Forelimb muscle (tissue), 1 donor: ENCODE data around the gene CCL27. TPM values are rescaled to one million over a fixed set of nuclear protein-coding genes. Genes with fewer than 3 reads are reported as not detected.

Source experiments
- DNase-seq: peaks from one replicate; pipeline ENCODE4 v3.0.0-alpha.2; 2013; ENCODE audit warnings: low read depth
- polyA plus RNA-seq: library from polyadenylated mRNA; unstranded; fragments of 120-200 nt; gene quantifications from one replicate; pipeline ENCODE4 v1.2.1, GENCODE V29; 2013; ENCODE audit not compliant: insufficient read length

Gene CCL27, protein sequence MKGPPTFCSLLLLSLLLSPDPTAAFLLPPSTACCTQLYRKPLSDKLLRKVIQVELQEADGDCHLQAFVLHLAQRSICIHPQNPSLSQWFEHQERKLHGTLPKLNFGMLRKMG
- polyA plus RNA-seq = 0.51 TPM

DNA sequence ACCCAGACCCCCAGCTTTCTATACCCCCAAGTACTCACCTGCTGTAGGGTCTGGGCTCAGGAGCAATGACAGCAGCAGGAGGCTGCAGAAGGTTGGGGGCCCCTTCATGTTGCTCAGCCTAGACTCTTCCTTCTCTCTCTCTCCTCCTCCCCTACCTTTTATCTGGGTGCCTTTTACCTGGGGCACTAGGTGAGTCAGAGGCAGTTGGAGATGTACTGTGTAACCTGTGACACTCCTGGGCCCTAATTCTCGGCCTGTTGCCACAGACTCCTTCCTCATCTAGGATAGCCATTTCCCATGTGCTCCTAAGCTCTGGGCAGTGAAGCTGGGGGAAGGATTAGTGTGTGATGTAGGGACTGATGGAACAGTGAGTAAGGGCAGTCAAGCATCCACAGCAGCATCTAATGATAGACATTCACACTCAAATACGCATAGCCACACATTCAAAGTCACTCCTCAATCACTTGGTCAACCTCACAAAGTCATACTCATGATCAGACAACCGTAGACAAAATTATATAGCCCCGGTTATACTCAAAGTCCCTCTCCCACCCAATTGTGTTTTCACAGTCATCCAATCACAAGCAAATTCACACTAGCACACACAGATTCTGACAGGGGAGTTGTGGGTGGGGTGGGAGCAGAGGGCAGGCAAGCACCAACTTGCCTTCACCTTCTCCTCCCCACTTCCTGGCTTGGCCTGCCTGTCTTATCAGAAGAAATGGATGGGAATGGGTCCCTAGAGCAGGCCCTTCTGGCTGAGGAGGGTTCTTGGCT lies at the start of gene CCL27:
Gene CCL27 (minus strand): TSS at position 132 of the 777 bp plus-strand sequence. CDS start 24 bp downstream, at position 108.
- DNase-seq = no peak

DNA sequence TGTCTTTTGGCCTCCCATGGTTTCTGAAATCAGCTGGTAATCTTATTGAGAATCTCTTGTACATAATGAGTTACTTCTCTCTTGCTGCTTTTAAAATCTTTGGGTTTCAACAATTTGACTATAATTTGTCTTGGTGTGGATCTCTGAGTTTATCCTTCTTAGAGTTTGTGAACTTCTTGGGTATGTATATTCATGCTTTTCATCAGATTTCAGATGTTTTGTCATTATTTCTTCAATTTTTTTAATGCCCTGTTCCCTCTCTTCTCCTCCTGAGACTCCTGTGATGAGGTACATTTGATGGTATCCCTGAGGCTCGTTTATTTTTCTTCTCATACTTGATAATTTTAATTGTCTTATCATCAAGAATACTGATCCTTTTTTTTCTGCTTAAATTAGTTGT lies 49.7 kb upstream of the CCL27 start:
- no peak for DNase-seq

DNA sequence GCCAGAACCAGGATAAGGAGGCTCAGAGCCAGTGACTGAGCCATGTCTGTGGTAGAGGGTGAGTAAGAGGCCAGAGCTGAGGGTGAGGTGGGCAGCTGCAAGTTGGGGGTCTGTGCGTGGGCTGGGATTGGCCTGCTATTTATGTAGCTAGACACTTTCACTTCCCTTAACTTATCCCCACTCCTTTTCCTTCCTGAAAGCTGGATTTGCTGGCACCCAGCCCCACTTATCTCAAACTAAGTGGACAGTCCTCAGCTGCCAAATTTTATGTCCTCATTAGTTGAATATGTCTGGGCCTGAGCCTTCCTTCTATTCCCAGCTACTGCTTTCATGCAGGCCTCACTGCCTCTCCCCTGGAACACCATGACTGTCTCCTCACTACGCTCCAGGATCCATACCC lies 47.6 kb upstream of the CCL27 start, which contains the start of gene CCL21:
Gene CCL21 (minus strand): TSS at position 114 of the 400 bp plus-strand sequence. CDS start 70 bp downstream, at position 44.
- DNase-seq = no peak

DNA sequence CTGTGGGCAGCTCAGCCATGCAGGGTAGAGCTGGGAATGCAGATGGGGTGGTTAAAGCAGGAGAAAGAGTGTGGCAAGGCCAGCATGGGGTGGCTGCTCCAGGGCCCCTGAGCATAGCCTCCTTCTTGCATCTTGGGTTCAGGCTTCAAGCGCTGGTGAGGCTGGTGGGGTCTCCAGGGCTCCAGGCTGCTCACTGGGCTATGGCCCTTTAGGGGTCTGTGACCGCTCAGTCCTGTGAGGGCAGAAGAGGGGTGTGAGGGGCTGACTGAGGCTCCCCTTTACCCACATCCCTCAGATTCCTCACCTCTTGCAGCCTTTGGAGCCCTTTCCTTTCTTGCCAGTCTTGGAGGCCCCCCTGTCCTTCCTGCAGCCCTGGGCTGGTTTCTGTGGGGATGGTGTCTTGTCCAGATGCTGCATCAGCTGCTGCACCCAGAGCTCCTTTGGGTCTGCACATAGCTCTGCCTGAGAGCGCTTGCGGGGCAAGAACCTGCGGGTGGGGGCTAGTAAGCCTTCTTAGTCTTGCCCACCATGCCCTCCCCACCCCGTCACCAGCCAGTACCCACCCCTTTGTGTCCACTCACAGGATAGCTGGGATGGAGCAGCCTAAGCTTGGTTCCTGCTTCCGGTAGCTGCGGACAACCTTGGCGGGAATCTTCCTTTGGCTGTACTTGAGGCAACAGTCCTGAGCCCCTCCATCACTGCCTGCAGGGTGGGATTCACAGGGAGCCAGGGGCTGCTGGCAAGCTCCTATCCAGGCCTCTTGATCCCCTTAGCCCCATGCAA lies 46.9 kb upstream of the CCL27 start:
- no peak for DNase-seq

DNA sequence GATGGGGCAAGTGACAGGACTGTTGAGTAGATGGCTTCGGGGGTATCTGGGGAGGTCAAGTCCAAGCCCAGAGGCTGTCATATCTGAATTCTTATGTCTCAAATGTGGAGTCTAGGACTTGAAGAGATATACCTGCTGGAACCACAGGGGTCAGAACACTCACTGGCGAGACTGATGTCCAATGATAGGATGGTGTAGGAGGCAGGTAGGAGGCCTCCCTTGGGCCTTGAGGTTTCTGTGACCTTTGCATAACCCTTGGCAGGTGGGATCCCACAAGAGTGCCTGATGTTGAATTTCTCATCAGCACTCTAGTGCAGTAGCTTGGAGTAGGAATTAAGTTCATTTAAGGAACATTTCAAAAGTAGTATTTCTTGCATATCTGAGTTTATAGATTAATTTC lies 44.7 kb upstream of the CCL27 start:
- no peak for DNase-seq

DNA sequence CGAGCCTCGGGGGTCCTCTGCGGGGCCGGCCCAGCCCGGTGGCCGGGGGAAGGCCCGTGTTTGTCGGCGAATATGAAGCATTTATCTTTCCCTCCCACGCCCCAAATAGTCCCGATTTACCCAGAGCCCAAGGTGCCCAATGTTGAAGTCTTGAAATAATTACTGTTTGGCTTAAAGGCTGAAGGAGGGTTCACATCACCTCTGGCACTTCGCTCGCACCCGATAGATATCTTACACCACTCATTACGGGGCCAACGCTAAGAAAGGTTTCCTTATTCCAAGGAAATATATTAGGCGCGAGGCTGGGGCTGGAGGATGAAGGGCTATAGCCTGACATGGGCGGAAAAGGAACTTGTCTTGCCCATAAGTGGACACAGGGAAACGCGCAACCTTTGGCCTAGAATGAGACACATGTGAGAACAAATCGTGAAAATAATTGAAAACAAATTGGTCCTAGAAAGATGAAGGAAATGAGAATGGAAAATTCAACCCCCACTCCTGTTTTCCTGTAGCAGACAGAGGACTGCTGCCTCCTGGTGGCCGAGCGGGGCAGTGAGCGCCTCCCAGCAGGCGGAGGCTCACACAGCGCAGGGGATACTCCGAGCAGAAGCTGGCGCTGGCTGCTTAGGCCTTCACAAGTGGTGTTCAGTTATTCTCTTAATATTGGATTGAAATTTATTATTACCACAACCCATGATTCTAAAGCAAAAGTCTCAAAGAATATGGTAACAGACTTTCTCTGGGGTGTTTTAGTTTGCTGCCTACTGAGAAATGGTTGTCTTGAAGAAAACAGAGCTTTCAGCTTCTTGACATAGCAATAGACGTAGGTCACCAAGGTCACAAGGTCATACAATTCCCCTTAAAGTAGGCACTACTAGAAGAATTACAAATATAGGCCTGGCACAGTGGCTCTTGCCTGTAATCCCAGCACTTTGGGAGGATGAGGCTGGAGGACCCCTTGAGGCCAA lies 39.6 kb upstream of the CCL27 start:
- peak; percentile 60 for DNase-seq

DNA sequence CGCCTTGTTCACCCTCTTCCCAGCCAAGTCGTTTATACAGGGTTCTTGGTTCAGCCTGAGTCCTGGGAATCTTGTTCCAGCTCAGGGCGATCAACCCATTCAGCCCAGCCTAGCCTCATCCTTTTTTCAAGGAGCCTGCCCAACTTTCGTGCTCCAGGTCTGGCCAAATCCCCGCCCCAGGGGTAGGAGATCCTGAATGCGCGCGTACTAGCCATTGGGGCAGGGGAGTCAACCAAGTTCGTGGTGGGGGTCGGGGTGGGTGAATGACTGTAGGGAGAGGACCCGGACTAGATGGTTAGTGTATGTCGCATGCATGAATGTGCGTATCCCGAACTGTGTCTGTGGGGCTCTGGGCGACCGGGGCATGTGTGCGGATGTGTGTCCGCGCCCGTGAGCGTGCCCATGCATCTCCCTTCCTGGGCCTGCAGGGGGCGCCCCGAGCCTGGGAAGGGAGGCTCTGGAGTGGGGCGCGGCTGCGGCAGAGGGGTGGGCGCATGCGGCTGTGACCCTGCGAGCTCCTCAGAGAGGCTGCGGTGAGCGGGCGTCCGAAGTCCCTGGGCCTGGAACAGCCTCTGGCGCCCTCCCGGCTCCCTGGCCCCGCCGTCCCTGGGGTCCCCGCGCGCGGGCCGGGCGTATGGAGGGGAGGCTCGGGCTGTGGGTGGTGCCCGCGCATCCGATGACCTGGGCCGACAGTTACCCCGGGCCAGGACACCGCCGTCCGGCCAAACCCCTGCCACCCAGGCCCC lies 38.7 kb upstream of the CCL27 start:
- no peak for DNase-seq

DNA sequence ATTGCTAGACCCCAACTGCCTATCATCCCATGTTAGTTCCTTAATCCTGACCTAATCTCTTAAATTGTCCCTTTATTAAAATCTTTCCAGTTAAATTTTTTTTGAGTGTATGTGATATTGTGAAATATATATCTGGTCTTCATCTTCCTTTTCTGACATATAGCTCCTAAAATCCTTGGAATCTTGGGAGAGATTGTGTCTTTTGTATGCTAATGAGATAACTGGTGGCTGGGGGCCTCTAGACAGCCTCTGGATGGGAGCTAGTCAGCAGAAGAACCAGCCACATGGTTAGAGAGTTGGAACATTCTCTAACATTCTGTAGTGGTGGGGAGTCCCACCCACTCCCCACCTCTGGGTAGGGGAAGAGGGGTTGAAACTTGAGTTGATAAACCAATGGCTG lies 32.4 kb upstream of the CCL27 start:
- no peak for DNase-seq

DNA sequence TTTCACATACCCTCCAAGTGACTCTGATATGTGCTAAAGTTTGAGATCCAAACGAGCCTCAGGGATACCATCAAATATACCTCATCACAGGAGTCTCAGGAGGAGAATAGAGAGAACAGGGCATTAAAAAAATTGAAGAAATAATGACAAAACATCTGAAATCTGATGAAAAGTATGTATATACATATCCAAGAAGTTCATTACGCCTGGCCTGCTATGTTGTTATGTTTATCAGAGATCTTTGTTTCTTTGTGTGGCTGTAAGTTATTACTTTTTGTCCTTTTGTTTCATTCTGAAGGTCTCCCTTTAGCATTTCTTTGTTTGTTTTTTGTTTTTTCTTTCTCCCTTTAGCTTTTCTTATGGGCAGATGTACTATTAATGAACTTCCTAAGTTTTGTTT lies 31.1 kb upstream of the CCL27 start:
- DNase-seq = no peak

DNA sequence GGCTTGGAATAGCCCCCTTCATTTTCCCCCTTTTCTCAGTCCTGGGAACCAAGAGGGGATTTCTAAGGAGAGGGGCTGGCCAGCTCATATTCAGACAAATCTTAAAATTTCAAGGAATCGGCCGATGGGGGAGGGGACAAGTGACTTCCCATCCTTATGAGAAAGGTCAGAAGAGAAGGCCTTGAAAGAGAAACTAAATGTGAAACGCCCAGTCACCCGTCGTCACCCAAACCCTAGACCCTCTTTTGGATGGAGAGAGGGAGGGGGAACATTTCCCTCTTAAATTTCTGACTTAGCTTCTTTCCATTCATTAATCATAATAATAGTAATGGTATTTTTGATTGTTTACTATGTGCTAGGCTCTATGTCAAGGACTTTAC lies 29.5 kb upstream of the CCL27 start:
- DNase-seq = no peak

DNA sequence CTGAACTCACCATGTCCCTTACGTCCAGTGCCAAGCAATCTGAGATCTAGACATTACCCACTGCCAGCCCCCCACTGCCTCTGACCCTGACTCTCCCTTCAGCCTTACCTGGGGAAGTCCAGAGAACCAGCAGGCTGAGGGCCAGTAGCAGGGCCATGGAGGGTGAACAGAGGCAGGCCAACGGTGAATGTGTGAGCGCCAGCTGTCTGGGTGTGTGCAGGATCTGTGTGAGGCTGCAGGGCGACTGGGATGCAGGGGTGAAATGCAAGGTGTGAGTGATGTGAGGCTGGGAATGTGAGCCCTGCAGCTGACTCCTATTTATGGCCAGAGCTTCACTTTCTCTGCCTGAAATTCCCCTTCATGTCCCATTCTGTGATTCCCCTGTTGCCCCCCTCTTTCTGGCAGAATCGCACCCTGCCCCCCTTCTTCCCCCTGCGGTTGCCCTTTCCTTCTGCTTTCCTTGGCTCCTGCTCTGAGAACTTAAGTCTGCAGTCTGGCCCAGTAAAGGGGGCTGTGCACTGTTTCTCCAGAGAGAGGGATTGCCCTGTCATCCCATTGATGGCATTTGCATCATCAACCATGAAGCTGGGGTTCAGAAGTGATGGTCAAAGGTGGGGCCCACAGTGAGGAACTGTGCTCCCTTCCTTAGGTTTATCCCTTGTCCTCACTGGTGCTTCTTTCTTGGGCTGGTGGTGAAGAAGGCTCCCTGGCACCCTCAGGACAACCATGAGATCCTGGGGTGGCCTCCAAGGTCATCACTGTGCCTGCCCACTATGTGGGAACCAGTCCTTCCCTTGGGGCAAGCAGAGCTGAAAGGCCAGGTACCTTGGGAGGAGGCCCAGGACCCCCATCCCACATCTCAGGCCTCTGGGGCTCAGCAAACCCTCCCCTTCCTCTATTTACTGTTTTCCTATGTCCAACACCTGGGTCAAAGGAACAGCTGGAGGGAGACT lies 28.8 kb upstream of the CCL27 start, which contains the start of gene CCL19:
Gene CCL19 (minus strand): TSS at position 294 of the 953 bp plus-strand sequence. CDS start 137 bp downstream, at position 157.
- no peak for DNase-seq

DNA sequence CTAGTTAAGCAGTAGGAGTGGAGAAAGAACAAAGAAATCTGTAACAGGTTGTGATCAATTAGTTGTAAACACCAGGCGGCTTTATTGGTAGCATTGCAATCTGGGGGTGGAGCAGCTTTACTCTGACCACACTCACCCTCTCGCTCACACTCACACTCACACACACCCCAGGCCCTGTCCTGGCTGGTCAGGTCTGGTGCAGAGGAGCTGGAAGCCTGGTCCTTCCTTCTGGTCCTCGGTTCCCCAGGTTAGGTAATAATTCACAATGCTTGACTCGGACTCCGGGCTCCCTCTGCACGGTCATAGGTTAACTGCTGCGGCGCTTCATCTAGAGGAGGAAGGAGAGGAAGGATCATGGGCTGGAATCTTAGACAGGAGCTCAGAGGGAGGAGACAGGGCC lies 27.1 kb upstream of the CCL27 start:
- DNase-seq = no peak

DNA sequence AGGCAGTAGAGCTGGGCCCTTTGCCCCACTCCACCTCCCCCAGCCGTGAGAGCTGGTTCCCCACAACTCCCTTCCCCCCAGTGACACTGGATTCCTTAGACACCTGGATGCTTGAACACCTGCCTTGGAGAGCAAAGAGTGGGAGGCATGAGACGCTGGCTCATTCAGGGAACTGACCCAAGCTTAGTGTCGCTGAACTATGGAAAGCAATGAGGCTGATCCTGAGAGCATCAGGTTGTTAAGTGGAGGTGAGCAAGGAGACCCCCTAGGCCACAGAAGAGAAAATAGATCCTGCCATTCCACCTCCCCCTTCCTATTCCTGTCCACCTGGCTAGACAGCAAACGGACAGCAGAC lies 26.6 kb upstream of the CCL27 start:
- no peak for DNase-seq

DNA sequence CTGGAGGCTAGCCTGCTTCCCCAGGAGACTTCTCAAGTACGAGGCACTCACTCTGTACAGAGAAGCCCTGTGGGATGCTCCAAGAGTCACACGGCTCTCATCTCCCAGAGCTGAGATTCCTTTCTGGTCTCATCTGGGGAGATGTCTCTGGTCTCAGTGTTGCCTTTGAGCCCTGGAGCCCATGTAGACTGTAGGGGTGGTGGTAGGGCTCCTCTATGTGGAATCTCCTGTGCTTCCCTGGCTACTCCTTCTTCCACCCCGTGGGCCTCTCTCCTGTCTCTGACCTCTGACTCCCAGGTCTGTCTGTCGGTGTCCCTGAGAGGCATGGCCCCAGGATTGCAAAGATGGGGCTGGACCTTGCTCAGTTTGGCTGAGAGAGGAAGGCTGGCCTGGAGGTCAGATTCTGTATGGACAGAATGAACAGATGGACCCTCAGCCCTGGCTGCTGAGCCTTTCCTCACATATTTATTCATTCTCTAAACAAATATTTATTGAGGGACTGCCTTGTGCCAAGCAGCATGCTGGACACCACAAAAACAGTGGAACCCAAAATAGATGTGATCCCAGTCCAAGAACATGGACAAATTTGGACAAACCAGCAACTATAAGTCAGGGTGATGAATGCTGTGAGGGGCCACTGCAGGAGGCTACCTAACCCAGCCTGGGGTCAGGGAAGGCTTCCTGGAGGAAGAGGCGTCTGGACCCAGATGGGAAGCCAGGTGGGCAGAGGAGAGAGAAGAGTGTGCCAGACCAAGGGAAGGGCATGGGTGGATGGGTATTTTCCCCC lies 26.1 kb upstream of the CCL27 start:
- no peak for DNase-seq

DNA sequence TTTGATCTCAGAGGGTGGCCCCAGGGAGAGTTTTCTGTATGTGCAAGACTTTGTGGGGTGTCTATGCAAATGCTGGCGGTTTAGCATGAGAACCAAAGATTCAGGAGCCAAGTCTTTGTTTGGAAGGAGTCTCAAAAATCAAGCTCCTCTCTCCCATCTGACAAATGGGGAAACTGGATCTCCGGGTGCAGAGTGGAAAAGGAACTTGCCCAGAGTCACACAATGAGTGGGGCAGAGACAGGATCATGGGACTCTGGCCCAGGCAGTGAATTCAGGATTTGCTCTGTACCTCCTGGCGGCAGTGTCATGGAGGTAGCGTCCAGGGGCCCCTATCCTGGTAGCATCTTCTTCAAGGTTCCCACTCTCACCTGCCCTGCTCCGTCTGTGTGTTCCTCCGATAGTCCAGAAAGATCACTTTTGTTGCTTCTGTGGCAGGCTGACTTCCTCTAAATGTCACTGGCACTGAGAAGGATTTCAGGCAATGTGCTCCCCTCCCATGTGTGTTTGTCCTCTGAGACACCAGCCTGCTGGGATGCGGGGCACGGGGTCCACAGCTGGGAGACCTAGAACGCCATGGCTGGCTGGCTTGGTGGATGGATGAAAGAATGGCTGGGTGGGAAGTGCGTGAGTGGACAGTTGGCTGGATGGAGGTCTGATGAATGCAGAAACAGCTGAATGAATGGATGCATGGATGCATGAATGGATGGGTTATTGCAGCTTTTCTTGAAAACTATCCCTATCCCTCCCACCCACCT lies 25.0 kb upstream of the CCL27 start:
- no peak for DNase-seq

DNA sequence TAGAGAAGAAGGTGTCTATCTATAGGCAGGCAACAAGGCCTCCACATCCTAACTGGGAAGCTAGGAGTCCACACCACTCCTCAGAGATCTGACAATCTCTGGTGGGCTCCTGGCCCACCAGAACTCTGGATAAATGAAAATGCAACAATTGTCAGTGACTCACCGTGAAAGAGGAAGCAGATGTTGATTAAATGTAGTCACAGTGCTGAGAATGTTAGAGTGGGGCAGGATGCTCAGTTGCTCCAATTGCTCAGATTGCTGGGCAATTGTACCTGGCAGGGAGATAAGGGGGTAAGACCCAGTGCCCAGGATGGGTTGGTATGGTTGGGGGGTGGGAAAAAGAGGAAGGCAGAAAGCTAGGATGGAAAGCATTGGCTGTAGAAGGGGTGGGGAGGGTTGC lies 24.3 kb upstream of the CCL27 start:
- no peak for DNase-seq

DNA sequence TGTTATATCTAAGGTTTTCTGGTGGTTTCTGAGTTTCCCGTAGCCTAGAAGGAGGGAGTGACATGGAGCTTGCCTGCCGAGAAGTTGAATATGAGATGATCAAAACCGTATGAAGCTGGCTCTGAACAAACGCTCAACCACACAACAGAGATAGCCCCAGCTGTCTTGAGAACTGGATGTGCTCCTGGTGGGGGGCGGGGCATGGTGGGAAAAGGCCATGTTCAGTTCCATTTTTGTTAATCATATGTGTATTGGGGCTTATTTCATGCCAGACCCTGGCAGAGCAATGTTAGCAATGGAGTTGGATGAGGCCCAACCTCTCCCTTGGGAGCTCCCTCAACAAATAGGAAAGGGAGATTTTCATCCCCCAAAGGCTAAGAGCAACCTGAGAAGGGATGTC lies 23.8 kb upstream of the CCL27 start:
- DNase-seq = no peak

DNA sequence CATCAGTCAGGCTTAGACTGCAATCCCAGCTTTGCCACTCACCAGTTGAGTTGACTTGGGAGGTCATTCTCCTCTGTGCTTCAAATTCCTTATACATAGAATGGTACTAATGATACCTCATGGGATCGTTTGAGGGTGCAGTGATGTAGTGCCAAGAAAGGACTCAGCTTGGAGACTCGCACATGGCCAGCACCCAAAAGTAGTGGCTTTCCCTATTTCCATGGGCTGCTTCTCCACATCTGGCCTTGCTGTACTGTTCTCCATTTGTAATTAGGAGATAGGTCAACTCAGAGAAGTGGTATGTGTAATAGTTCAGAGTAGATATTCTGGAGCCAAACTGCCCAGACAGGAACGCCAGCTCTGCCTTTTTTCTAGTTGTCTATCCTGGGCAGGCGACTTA lies 23.1 kb upstream of the CCL27 start:
- DNase-seq = no peak
